Activated naive CD4-positive, alpha-beta T cell treated with anti-CD3 and anti-CD28 coated beads, Interleukin-2, amount 50 U/mL, for 24 hours (primary cell): ENCODE data around the gene GGT6.

Source experiments
- H3K27ac Mint-ChIP-seq: one replicate; pipeline ENCODE4 v1.8.0; 2021; ENCODE audit warnings: mild to moderate bottlenecking, mixed read lengths
- H3K27me3 Mint-ChIP-seq: one replicate; pipeline ENCODE4 v1.8.0; 2021; ENCODE audit warnings: mixed read lengths
- H3K36me3 Mint-ChIP-seq: one replicate; pipeline ENCODE4 v1.8.0; 2021; ENCODE audit warnings: mixed read lengths
- H3K4me1 Mint-ChIP-seq: one replicate; pipeline ENCODE4 v1.8.0; 2021; ENCODE audit warnings: mixed read lengths
- H3K4me3 Mint-ChIP-seq: one replicate; pipeline ENCODE4 v1.8.0; 2021; ENCODE audit warnings: mild to moderate bottlenecking, mixed read lengths
- H3K9me3 Mint-ChIP-seq: one replicate; pipeline ENCODE4 v1.8.0; 2021; ENCODE audit warnings: mixed read lengths

The GGT6 gene

DNA sequence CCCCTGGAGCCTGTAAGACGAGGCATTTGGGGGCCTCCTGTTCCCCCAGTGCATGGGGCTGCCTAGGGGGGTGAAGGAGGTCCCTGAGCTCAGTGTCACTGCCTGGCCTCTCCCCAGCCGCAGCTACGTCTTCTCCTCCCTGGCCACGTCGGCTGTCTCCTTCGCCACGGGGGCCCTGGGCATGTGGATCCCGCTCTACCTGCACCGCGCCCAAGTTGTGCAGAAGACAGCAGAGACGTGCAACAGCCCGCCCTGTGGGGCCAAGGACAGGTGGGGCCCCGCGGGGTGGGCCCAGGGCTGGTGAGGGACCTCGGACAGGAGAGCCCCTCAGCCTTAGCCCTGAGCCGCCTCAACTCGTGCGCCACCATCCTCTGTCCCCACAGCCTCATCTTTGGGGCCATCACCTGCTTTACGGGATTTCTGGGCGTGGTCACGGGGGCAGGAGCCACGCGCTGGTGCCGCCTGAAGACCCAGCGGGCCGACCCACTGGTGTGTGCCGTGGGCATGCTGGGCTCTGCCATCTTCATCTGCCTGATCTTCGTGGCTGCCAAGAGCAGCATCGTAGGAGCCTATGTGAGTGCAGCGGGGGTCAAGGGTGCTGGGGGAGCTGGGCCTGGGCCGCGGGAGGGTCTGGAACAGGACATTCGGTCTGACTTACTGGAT is 27.4 kb downstream of the GGT6 start:
- no peaks in the 10 kb centered on the region for H3K4me1 Mint-ChIP-seq
- no peak overlapping the region for H3K4me3 Mint-ChIP-seq
- H3K9me3 Mint-ChIP-seq, result no peaks in the 10 kb centered on the region
- H3K36me3 Mint-ChIP-seq, result no peaks in the 10 kb centered on the region
- H3K27ac Mint-ChIP-seq, result peak overlapping the region; percentile 46
- peaks cover 2% of the 10 kb centered on the region for H3K27me3 Mint-ChIP-seq

DNA sequence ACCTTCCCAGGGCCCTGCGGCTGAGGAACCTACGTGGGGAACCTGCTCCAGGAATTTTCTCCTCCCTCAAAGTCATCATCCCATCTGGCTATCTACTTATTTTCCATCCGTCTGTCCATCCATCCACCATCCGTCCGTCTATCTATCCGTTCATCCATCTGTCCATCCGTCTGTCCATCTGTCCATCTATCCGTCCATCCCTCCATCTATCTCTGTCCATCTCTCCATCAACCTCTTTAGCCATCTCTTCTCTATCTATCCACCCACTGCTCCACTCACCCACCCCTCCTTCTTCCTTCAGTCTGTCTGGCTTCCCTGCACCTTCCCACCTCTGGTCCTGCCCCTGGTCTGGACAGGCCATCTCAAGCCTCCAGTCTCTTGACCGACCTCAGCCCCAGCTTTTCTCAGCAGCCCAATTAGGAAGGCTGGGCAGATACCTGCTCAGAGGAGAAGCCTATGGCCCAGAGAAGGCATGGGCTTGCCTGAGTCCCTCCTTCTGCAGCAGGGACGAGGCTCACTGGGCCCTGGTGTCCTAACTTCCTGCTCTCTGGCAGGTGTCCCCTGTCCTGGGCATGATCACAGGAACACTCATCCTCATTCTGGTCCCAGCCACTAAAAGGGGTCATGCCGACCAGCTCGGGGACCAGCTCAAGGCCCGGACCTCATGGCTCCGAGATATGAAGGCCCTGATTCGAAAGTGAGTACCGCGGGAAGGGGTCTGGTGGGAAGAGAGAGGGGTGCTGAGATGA is 28.2 kb downstream of the GGT6 start:
- Mint-ChIP-seq H3K4me3 (no peak overlapping the region), H3K4me1 (no peaks in the 10 kb centered on the region), H3K27ac (no peak overlapping the region), H3K36me3 (no peaks in the 10 kb centered on the region), H3K9me3 (no peaks in the 10 kb centered on the region), H3K27me3 (peaks cover 2% of the 10 kb centered on the region)

DNA sequence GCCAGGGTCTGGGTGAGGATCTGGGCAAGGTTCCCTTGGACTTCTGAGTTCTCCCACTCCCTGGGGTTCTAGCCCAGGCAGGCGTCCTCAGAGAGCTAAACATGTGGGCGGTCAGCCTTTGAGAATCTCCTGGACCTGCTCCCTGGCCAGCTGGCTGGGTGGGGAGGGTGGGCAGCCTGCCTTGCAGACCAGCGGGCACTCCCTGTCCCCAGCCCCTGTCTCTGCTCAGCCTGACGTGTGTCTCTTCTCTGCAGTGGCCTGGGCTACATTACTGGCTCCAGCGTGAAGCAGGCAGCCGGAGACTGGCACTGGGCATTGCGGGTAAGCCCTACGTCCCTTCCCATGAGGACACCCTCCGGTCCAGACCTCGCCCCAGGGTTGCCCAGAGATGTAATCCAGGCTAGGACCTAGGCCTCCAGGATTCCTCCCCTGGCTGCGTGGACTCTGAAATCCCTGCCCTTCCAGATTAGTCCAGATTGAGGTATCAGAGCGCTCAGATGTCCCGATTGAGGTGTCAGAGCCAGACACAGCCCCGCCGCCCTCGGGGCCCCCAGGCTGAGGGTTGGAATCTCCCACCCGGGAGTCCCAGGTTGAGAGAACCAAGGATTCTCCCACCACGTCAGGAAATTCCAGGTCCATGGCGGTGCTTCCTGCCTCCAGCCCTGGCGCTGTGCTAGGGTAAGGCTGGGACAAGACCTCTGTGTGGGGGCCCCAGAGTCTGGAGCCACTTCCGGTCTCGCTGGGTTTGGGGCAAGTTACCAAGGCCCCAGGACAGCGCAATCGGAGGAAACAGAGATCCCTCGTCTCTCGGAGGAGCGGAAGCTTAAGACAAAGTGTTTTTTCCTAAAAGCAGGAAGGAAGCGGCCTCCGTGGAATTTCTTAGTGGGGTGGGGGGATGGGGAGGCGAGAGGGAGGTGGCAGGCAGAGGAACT is 29.3 kb downstream of the GGT6 start:
- H3K36me3 Mint-ChIP-seq, result no peaks in the 10 kb centered on the region
- H3K27me3 Mint-ChIP-seq, result peaks cover 2% of the 10 kb centered on the region
- H3K4me3 Mint-ChIP-seq, result no peak overlapping the region
- H3K27ac Mint-ChIP-seq, result no peak overlapping the region
- H3K4me1 Mint-ChIP-seq, result no peaks in the 10 kb centered on the region
- no peaks in the 10 kb centered on the region for H3K9me3 Mint-ChIP-seq

DNA sequence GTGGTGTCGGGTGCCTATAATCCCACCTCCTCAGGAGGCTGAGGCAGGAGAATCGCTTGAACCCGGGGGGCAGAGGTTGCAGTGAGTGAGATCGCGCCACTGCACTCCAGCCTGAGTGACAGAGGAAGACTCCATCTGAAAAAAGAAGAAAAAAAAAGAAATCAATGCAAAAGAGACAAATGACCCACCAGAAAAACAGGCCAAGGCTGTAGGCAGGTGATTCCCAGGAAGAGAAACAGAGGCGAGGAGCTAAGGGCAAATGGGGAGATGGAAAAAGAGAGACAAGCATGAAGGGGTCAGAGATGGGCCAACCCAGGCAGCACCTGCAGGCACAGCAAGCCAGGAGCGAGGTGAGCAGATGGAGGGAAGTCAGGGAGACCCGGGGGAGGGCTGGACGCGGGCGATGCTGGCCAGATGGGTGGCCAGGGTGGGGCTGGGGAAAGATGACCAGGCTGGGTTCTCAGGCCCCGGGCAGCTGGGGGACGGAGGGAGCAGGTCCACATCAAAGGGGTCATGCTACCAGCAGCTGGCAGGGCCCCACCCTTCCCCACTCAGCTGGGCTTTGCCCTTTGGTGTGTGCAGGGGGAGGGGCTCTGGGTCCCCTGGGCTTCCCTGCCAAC is 30.7 kb downstream of the GGT6 start:
- H3K9me3 Mint-ChIP-seq, result no peaks in the 10 kb centered on the region
- H3K27me3 Mint-ChIP-seq, result peaks cover 2% of the 10 kb centered on the region
- no peaks in the 10 kb centered on the region for H3K36me3 Mint-ChIP-seq
- no peak overlapping the region for H3K4me3 Mint-ChIP-seq
- no peaks in the 10 kb centered on the region for H3K4me1 Mint-ChIP-seq
- peak overlapping the region; percentile 59 for H3K27ac Mint-ChIP-seq

DNA sequence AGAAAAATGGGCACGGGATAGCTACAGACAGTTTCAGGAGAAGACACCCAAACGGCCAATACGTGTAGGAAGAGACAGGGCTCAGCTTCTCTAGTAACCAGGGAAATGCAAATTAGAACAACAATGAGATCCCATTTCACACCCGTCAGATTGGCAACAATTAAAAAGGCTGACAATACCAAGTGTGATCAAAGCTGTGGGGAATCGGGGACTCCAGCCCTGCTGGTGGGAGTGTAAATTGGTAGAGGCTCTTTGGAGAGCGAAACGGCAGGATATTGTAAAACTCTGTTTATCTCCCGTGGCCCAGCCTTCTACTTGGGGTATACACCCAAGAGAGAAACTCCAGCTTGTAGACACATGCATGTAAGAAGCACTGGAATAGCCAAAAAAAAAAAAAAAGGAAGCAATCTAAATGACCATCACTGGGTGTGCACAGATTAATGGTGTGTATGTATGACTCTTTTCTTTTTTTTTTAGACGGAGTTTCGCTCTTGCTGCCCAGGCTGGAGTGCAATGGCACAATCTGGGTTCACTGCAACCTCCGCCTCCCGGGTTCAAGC is 32.7 kb downstream of the GGT6 start:
- no peaks in the 10 kb centered on the region for H3K9me3 Mint-ChIP-seq
- no peaks in the 10 kb centered on the region for H3K36me3 Mint-ChIP-seq
- H3K27me3 Mint-ChIP-seq, result peaks cover 2% of the 10 kb centered on the region
- H3K4me1 Mint-ChIP-seq, result no peaks in the 10 kb centered on the region
- H3K27ac Mint-ChIP-seq, result no peak overlapping the region
- no peak overlapping the region for H3K4me3 Mint-ChIP-seq

DNA sequence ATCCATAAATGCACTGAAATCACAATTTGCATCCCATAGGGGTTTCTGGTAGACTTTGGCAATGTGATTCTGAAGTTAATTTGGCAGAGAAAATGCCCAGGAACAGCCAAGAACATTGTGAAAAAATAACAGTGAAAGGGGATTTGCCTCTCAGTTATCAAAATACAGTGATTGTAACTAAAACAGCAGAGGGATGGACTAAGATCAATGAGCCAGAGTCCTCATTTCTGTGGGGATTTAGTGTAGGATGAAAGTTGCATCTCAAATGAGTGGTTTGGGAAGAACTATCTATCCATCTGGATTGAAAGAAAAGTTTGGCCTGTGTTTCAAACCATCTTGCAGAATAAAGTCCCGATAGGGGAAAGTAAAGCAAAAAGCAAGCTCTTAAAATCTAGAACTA is 33.2 kb downstream of the GGT6 start:
- peaks cover 2% of the 10 kb centered on the region for H3K27me3 Mint-ChIP-seq
- H3K9me3 Mint-ChIP-seq, result no peaks in the 10 kb centered on the region
- H3K4me3 Mint-ChIP-seq, result no peak overlapping the region
- H3K27ac Mint-ChIP-seq, result no peak overlapping the region
- H3K4me1 Mint-ChIP-seq, result no peaks in the 10 kb centered on the region
- H3K36me3 Mint-ChIP-seq, result no peaks in the 10 kb centered on the region

DNA sequence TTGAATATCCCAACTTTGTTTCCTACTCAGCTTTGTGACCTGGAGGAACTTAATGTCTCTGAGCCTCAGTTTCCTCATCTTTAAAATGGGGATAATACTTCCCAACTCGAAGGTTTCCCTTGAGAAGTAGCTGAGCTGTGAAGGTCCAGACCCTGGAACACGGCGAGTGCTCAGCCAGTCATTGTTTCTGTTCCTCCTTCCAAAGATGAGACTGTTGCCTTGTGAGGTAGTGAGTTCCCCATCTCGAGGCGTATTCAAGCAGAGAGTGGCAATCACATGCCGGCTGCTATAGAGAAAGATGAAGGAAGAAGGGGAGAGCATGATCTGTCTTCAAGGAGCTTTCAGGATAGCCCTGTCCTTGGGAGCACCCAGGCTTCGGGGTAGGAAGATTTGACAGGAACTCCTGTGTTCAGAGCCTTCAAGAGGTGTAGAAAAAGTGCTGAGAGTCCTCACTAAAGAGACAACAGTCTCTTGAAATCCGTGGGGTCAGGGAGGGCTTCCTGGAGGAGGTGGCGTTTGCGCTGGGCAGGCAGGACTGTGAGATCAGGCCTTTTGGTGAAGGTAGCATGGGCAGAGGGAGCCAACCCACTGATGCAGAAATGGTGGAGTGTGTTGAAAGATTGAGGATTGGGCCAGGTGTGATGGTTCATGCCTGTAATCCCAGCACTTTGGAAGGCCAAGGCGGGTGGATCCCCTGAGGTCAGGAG is 34.5 kb downstream of the GGT6 start:
- Mint-ChIP-seq H3K27ac (no peak overlapping the region), H3K4me1 (no peaks in the 10 kb centered on the region), H3K36me3 (no peaks in the 10 kb centered on the region), H3K9me3 (no peaks in the 10 kb centered on the region), H3K27me3 (peaks cover 2% of the 10 kb centered on the region), H3K4me3 (no peak overlapping the region)

DNA sequence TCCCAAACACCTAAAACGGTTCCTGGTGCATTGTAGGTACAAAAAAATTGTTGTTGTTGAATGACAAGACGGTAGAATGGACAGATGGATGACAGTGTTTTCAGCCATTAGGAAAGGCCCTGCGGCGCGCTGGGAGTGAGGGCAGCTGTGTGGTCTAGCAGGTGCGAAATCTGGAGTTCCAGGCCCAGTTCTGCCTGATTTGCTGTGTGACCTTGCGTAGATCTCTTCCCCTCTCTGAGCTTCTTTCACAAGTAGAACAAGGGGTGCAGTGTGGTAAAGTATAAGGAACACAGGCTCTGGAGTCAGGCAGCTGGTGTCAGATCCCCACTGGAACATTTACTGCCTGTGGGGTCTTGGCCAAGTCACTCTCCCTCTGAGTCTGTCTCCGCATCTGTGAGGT is 36.4 kb downstream of the GGT6 start:
- no peaks in the 10 kb centered on the region for H3K4me1 Mint-ChIP-seq
- no peaks in the 10 kb centered on the region for H3K9me3 Mint-ChIP-seq
- no peaks in the 10 kb centered on the region for H3K36me3 Mint-ChIP-seq
- H3K27ac Mint-ChIP-seq, result no peak overlapping the region
- no peak overlapping the region for H3K4me3 Mint-ChIP-seq
- no peaks in the 10 kb centered on the region for H3K27me3 Mint-ChIP-seq

DNA sequence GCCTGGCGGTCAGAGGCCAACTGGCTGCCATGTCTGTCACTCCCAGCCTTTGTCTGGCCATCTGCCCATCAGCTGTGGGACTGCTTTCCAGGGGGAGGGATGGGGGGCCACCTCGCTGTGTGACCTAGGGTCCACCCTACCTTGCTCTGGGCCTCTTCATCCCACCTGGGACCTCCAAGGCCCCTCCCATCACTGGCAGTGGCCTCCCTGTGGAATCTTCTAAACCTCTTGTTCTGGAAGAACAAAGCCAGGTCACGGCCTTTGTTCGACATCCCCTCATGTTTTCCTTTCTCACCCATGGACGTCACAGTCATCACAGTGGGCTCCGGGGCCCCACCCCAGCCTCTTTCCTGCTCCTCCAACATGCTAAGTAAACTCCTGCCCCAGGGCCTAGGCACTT is 37.7 kb downstream of the GGT6 start:
- H3K27ac Mint-ChIP-seq, result no peak overlapping the region
- no peaks in the 10 kb centered on the region for H3K27me3 Mint-ChIP-seq
- H3K9me3 Mint-ChIP-seq, result no peaks in the 10 kb centered on the region
- no peaks in the 10 kb centered on the region for H3K4me1 Mint-ChIP-seq
- no peaks in the 10 kb centered on the region for H3K36me3 Mint-ChIP-seq
- H3K4me3 Mint-ChIP-seq, result no peak overlapping the region

DNA sequence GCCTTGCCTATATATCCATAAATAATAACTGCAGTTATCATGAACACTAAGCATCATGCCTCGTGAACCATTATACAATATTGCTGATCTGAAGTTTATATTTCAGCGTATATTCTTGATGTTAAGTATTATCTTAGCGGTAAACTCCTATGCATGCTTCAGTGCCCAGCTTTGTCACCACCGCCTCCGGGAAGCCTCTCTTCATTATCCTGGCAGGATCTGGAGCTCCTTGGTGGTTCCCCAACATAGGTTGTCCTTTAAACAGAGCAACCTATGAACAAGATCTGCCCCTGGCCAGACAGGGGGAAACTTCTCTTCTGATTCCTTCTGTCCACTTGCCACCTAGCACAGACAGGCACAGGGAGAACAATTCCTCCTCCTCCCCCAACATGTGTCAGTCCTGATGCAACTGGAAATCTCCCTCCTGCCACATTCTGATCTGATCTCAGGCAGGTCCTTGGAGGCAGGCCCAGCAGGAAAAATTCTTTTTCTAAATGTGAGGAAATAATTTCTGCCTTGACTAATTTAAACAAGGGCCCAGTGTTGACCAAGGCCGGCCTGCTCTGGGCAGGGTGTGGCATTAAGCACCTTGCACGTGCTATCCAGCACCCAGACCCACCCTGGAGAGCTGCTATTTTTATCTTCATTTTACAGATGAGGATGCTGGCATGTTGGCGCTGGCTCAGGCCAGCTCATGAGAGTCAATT is 39.3 kb downstream of the GGT6 start:
- H3K27ac Mint-ChIP-seq, result no peak overlapping the region
- H3K4me3 Mint-ChIP-seq, result no peak overlapping the region
- H3K27me3 Mint-ChIP-seq, result no peaks in the 10 kb centered on the region

DNA sequence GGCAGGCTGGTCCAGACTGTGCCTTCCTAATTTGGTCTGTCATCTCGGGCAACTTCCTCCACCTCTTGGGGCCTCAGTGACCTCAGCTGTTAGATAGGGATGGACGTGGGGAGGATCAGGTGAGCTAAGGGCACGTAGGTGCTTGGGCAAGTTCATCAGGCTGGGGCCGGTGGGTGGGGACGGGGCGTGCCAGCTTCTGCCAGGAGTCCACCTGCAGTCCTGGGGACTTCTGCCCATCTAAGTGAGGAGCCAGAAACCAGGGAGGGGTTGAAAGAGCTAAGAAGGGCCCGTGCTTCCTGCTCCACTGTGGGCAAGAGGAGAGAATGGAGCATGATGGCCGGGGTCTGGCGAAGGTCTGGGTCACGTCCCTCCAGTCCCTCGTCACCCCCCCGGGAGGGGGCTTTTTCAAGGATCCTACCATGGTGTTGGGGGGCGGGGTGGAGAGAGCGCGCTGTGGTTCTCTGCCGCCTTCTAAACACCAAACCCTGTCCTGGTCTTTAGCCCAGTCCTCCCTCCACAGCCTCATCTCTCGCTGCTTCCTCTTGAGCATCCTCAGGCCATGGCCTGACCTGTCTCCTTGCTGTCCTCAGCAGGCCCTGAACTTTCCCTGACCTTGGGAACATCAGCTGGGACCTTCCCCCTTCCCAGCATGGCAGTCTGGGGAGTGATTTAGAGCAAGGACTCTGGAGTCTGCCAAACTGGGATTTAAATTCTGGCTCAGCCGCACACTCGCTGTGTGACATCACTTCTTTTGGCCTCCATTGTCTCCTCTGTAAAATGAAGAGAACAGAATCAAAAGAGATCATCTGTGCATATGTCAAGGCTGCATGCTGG is 40.1 kb downstream of the GGT6 start:
- no peaks in the 10 kb centered on the region for H3K36me3 Mint-ChIP-seq
- H3K27ac Mint-ChIP-seq, result no peak overlapping the region
- no peaks in the 10 kb centered on the region for H3K4me1 Mint-ChIP-seq
- H3K27me3 Mint-ChIP-seq, result no peaks in the 10 kb centered on the region
- H3K4me3 Mint-ChIP-seq, result no peak overlapping the region
- no peaks in the 10 kb centered on the region for H3K9me3 Mint-ChIP-seq

More for the DNA sequence above, 39.3 kb downstream of the GGT6 start:
- H3K4me1 Mint-ChIP-seq, result no peaks in the 10 kb centered on the region
- H3K36me3 Mint-ChIP-seq, result no peaks in the 10 kb centered on the region
- no peaks in the 10 kb centered on the region for H3K9me3 Mint-ChIP-seq

DNA sequence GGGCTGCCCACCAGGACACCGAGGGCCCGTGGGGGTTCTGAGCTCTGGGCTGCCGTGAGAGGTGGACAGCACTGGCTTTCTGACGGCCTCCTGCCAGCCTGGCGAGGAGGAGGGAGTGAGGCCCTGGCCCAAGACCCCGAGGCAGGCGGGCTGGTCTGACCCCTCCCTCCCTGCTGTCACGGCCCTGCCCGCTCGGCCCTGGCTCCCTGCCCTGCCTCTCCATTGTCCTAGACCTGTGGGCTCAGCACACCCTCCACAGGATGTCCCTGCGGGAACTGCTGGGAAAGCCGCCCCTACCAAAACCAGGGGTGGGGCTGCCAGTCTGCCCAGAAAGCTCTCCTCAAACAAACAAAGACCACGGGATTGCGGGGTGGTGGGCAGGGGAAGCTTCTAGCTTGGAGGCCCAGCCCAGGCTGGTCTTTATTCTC is 41.0 kb downstream of the GGT6 start:
- H3K36me3 Mint-ChIP-seq, result no peaks in the 10 kb centered on the region
- no peaks in the 10 kb centered on the region for H3K9me3 Mint-ChIP-seq
- H3K27me3 Mint-ChIP-seq, result no peaks in the 10 kb centered on the region
- H3K27ac Mint-ChIP-seq, result no peak overlapping the region
- H3K4me1 Mint-ChIP-seq, result no peaks in the 10 kb centered on the region
- no peak overlapping the region for H3K4me3 Mint-ChIP-seq

DNA sequence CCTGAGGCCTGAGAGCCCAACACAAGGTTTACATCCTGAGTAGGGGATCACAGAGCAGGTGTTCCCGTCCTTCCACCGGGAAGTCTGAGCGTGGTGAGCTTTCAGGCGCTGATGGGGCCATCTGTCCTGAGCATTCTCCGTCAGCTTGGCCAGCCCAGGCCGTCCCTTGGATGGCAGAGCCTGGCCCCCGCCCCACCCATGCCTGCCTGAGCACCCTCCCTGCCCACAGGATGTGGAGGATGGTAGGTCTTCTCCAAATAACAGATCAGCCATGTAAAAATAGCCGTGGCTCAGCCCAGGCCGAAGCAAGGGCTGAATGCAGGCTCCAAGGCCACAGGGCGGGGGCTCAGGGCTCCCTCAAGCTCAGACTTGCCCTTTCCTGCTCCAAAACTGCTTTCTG is 41.5 kb downstream of the GGT6 start:
- Mint-ChIP-seq H3K4me1 (no peaks in the 10 kb centered on the region), H3K4me3 (no peak overlapping the region), H3K27ac (no peak overlapping the region)

DNA sequence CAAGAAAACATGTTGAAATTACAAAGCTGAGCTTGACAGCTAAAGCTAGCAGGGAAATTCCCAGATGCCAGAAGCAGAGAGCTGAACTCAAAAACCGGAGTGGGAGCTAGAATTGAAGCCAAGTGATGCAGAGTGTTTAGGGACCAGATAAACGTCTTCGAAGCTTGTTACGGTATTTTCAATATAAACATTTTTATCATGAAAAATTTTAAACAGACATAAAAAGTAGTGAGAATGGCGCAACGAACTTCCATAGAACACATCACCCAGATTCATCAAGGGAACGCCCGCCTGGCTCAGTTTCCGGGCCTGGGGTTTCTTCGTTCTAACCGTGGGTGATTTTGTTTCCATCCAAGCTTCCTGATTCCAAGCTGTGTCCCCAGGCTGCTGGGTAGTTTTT is 43.6 kb downstream of the GGT6 start:
- H3K4me1 Mint-ChIP-seq, result no peaks in the 10 kb centered on the region
- H3K27ac Mint-ChIP-seq, result no peak overlapping the region
- no peaks in the 10 kb centered on the region for H3K9me3 Mint-ChIP-seq
- no peak overlapping the region for H3K4me3 Mint-ChIP-seq
- no peaks in the 10 kb centered on the region for H3K36me3 Mint-ChIP-seq
- H3K27me3 Mint-ChIP-seq, result no peaks in the 10 kb centered on the region

More for the DNA sequence above, 41.5 kb downstream of the GGT6 start:
- Mint-ChIP-seq H3K36me3 (no peaks in the 10 kb centered on the region), H3K27me3 (no peaks in the 10 kb centered on the region), H3K9me3 (no peaks in the 10 kb centered on the region)
